Testis (tissue), 2 donors: ENCODE data around the gene LSM14A.

ENCODE experiments used
- POLR2A ChIP-seq: fragments of 450-650 bp; IDR thresholded peaks from one replicate; pipeline ENCODE4 v1.6.1; 2017; ENCODE audit warnings: antibody characterized with exemption, mild to moderate bottlenecking, moderate library complexity
- TF ChIP-seq, protein P1 (sequence below), 3 experiments: fragments of 450-650 bp in 2 of 3; fragments of 200-600 bp in 1 of 3; sonication (generic) in 1 of 3; IDR thresholded peaks; one replicate each; pipeline ENCODE4 v1.5.1; 2016 to 2019; ENCODE audit warnings: antibody characterized with exemption in 3 of 3, mild to moderate bottlenecking in 2 of 3, moderate library complexity in 1 of 3

DNA sequence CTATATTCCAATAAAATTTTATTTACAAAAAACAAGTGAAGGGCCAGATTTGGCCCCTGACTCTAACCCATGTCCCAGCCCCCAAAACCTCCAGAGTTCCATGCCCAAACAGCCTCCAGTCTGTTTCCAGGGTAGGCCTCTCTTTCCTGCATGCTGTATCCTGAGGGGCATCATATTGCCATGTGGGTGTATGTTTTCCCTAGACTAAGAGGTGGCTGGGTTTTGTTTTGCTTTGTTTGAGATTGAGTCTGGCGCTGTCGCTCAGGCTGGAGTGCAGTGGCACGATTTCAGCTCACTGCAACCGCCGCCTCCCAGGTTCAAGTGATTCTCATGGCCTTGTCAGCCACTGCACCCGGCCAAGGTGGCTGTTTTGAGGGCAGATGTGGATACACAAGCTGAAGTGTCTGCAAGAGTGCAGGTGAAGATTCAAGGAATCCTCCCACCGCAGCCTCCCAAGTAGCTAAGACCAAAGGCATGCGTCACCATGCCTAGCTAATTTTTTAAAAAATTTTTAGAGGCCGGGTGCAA, 23.6 kb upstream of the LSM14A start:
- TF ChIP-seq, protein P1, sequence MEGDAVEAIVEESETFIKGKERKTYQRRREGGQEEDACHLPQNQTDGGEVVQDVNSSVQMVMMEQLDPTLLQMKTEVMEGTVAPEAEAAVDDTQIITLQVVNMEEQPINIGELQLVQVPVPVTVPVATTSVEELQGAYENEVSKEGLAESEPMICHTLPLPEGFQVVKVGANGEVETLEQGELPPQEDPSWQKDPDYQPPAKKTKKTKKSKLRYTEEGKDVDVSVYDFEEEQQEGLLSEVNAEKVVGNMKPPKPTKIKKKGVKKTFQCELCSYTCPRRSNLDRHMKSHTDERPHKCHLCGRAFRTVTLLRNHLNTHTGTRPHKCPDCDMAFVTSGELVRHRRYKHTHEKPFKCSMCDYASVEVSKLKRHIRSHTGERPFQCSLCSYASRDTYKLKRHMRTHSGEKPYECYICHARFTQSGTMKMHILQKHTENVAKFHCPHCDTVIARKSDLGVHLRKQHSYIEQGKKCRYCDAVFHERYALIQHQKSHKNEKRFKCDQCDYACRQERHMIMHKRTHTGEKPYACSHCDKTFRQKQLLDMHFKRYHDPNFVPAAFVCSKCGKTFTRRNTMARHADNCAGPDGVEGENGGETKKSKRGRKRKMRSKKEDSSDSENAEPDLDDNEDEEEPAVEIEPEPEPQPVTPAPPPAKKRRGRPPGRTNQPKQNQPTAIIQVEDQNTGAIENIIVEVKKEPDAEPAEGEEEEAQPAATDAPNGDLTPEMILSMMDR (IDR thresholded peaks at IDR 0.05), result no peak
- no peak for TF ChIP-seq POLR2A
